G401 (cell line): ENCODE measurements around the gene LAPTM5. TPM values are rescaled to one million over a fixed set of nuclear protein-coding genes. Genes with fewer than 3 reads are reported as not detected.
A peak's percentile ranks its signal among the peaks of the same experiment; 100 is the strongest.

Experiments
- DNase-seq: peaks from one replicate; pipeline ENCODE4 v3.0.0-alpha.2; 2015; ENCODE audit warnings: low spot score
- in situ Hi-C: cut with HindIII; loops from 2 replicates; pipeline ENCODE4 v1.10.0; 2016; ENCODE audit warnings: low sequenced_read_pairs, mixed read lengths
- total RNA-seq: library from RNA; depleted of rRNA; stranded (reverse); fragments of >200 nt; shearing (Covaris generic); gene quantifications from 2 replicates; pipeline ENCODE4 v1.2.3, GENCODE V29; 2014

LAPTM5 gene
- total RNA-seq, 1 experiment from 2014 or later: not detected

- no peak for DNase-seq
- in situ Hi-C loops: no loop called here
Observed at GRCh38 chr1:30761381-30762151, 4.0 kb upstream of the LAPTM5 start.

- in situ Hi-C loops: no loop called here
- no peak for DNase-seq
Observed at GRCh38 chr1:30760596-30761324, 3.2 kb upstream of the LAPTM5 start.

- in situ Hi-C loops: no loop called here
- DNase-seq: no peak
Observed at GRCh38 chr1:30759718-30760281, 2.2 kb upstream of the LAPTM5 start.

GRCh38 chr1:30758785-30759380 is 1.3 kb upstream of the LAPTM5 start:
- peak; percentile 24 for DNase-seq

GRCh38 chr1:30758121-30758688 is 631 bp upstream of the LAPTM5 start:
- no peak for DNase-seq

More at GRCh38 chr1:30758785-30759380, 1.3 kb upstream of the LAPTM5 start:
- in situ Hi-C loops: no loop called here

GRCh38 chr1:30756545-30757351 is 826 bp downstream of the LAPTM5 start:
- in situ Hi-C loops: no loop called here
- no peak for DNase-seq

More at GRCh38 chr1:30758121-30758688, 631 bp upstream of the LAPTM5 start:
- in situ Hi-C loops: no loop called here

- in situ Hi-C loops: no loop called here
- DNase-seq: no peak
Observed at GRCh38 chr1:30756206-30756544, 1.4 kb downstream of the LAPTM5 start.

- no peak for DNase-seq
- in situ Hi-C loops: no loop called here
Observed at GRCh38 chr1:30755746-30756145, 1.8 kb downstream of the LAPTM5 start.

- no peak for DNase-seq
- in situ Hi-C loops: no loop called here
Observed at GRCh38 chr1:30755334-30755733, 2.2 kb downstream of the LAPTM5 start.

- no peak for DNase-seq
- in situ Hi-C loops: no loop called here
Observed at GRCh38 chr1:30754684-30755171, 2.8 kb downstream of the LAPTM5 start.

- in situ Hi-C loops: no loop called here
- DNase-seq: no peak
Observed at GRCh38 chr1:30753660-30754123, 3.9 kb downstream of the LAPTM5 start.

- no peak for DNase-seq
- in situ Hi-C loops: no loop called here
Observed at GRCh38 chr1:30753118-30753517, 4.5 kb downstream of the LAPTM5 start.

GRCh38 chr1:30752651-30752908 is 5.0 kb downstream of the LAPTM5 start:
- in situ Hi-C loops: no loop called here
- DNase-seq: no peak

GRCh38 chr1:30751830-30752650 is 5.5 kb downstream of the LAPTM5 start:
- in situ Hi-C loops: no loop called here
- no peak for DNase-seq

- in situ Hi-C loops: no loop called here
- DNase-seq: no peak
Observed at GRCh38 chr1:30750731-30751291, 6.8 kb downstream of the LAPTM5 start.

GRCh38 chr1:30749691-30750583 is 7.6 kb downstream of the LAPTM5 start:
- DNase-seq: no peak
- in situ Hi-C loops: no loop called here
